GM12874 (cell line): ENCODE data around the gene PPP2R3C.

ENCODE experiments used
- CTCF ChIP-seq: IDR thresholded peaks from 2 replicates; pipeline ENCODE4 v1.5.1; 2011; ENCODE audit warnings: low read depth, mild to moderate bottlenecking, control low read depth, low read length, moderate library complexity; ENCODE audit not compliant: insufficient read depth

Gene PPP2R3C

DNA sequence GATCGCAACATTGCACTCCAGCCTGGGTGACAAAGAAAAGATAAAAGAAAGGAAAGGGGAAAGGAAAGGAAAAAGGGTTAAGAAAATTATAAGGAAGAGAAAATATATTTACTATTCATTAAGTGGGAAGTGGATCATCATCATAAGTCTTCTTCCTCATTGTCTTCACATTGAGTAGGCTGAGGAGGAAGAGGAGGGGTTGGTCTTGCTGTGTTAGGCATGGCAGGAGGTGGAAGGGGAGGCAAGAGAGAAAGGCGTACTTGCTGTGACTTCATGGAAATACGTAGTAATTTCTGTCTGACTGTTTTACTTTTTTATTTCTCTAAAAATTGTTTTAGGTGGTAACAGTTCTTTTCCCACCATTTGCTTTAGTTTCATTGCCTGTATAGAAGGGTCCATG lies 49.6 kb downstream of the PPP2R3C start:
- no peak for TF ChIP-seq CTCF

DNA sequence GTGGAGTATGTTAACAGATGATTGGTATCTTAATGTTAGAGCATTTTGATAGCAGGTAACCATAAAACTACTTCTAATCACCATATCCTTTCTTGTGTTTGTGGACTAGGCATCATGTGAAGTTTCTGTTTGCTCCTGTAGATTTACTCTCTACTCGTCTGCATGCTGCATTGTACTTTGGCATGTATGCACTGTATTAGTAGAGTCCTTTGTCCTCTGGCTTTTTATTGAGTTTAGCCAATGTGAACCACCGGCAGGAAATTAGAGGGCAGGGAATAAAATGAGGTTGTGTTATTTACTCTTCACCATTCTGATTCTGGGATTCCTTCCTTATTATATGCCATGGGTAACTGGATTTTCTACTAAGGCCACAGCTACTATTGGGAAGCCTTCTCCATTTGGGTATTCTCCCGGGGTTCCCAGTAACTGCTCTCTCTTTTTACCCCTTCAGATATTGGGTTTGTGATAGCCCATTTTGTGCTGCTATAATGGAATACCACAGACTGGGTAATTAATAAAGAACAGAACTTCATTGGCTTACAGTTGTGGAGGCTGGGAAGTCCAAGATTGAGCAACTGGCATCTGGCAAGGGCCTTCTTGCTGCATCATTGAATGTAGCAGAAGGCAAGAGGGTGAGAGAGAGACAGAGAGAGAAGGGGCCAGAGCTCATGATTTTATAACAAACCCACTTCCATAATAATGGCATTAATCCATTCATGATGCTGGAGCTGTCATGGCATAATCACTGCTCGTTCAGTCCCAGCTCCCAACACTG lies 53.4 kb downstream of the PPP2R3C start:
- no peak for TF ChIP-seq CTCF

- TF ChIP-seq CTCF = no peak
Measured at GRCh38 chr14:35052637-35053036, 69.2 kb downstream of the PPP2R3C start.

GRCh38 chr14:35051796-35052195 lies 70.0 kb downstream of the PPP2R3C start:
- no peak for TF ChIP-seq CTCF

- TF ChIP-seq CTCF = no peak
Measured at GRCh38 chr14:35050652-35051051, 71.1 kb downstream of the PPP2R3C start.

DNA sequence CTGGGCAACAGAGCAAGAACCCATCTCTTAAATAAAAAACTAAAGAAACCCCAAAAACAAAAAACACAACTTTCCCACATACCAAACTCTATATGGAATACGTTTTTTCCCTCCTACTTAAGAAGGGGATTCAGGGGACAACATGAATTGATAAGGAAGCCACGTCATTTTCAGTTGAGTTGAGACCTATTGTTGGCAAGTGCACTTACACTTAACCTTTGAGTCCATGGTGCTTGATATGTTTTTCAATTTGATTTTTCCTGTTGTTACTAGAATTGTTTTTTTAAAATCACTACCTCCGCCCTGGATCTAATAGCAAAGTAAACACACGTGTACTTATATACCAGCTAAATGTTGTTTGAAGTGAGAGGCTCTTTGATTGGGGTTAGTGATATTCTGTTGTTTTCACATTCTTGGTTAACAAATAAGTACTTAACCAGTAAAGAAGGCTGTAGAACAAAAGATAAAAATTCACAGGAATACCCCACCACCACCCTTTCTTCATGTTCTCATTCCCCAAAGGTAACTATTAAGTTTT lies 73.7 kb downstream of the PPP2R3C start:
- no peak for TF ChIP-seq CTCF

- no peak for TF ChIP-seq CTCF
Measured at GRCh38 chr14:35046751-35047536, 74.8 kb downstream of the PPP2R3C start.
